ENCODE measurements around the gene ANAPC16. TPM values are rescaled to one million over a fixed set of nuclear protein-coding genes. Genes with fewer than 3 reads are reported as not detected.
"Not testable (repeated sequence)": the region's sequence is repeated elsewhere in the genome, so short reads cannot be mapped to it uniquely, and the experiment has no call there.

The ANAPC16 gene
- polyA plus RNA-seq, 1 experiment, result 67.0 TPM

DNA sequence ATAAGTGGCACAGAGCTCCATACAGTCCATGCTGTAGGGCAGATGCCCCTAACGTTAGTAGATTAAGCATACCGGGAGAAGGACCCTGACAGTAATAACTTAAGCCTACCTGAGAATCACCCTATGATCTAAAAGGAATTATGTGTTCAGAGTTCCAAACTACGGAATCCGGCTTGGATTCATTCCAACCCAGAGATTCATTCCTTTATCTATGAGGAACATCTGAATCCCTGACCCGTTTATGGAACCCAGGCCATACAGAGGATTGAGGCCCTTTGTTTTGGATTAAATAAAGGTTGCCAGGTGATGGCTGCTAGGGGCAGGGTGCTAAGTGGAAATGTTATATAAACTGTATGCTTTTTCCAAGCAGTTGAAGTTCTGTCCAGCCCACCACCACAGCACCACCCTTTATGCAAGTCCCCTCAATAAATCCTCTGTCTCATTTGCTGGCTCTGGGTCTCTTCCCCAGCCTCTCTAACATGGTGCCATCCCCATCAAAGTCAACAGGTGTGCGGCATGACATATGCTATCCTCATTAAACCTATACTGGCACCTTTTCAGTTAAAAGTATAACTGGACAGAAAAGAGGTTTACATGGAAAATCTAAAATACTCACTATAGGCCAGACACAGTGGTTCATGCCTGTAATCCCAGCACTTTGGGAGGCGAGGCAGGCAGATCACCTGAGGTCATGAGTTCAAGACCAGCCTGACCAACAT is 9.1 kb upstream of the ANAPC16 start:
- ChIA-PET POLR2A (no interaction called here), CTCF (interaction anchor here (1.0 kb wide), 1 partner anchor 16 kb away, joined by 3 read pairs; no protein-coding TSS in a partner anchor)
- Histone ChIP-seq H3K9me3 (ENCODE audit: control insufficient read depth, insufficient read depth, low read length) (no peaks in the 10 kb centered on the region), H3K4me3 (ENCODE audit: low read depth, low read length) (no peak overlapping the region), H3K27ac (ENCODE audit: low read depth, low read length) (no peak overlapping the region), H3K27me3 (ENCODE audit: control insufficient read depth, insufficient read depth, low read length) (no peaks in the 10 kb centered on the region)
- TF ChIP-seq, protein P1, sequence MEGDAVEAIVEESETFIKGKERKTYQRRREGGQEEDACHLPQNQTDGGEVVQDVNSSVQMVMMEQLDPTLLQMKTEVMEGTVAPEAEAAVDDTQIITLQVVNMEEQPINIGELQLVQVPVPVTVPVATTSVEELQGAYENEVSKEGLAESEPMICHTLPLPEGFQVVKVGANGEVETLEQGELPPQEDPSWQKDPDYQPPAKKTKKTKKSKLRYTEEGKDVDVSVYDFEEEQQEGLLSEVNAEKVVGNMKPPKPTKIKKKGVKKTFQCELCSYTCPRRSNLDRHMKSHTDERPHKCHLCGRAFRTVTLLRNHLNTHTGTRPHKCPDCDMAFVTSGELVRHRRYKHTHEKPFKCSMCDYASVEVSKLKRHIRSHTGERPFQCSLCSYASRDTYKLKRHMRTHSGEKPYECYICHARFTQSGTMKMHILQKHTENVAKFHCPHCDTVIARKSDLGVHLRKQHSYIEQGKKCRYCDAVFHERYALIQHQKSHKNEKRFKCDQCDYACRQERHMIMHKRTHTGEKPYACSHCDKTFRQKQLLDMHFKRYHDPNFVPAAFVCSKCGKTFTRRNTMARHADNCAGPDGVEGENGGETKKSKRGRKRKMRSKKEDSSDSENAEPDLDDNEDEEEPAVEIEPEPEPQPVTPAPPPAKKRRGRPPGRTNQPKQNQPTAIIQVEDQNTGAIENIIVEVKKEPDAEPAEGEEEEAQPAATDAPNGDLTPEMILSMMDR (IDR thresholded peaks at IDR 0.05; ENCODE audit: low read depth, low read length), result no peak
- no peak for DNase-seq (ENCODE audit: low read depth, low spot score)

DNA sequence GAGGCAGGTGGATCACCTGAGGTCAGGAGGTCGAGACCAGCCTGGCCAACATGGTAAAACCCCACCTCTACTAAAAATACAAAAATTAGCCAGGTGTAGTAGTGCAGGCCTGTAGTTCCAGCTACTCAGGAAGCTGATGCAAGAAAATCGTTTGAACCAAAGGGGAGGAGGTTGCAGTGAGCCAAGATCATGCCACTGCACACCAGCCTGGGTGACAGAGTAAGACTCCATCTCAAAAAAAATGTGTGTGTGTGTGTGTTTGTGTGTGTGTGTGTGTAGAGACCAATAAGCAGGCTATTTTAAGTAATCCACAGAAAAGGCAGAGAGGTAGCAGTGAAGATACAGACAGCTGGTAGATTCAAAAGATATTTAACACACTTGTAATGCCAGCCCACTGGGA is 7.3 kb upstream of the ANAPC16 start:
- H3K27ac ChIP-seq (ENCODE audit: low read depth, low read length); H3K4me3 ChIP-seq (ENCODE audit: low read depth, low read length); DNase-seq (ENCODE audit: low read depth, low spot score); H3K27me3 ChIP-seq (ENCODE audit: control insufficient read depth, insufficient read depth, low read length); H3K9me3 ChIP-seq (ENCODE audit: control insufficient read depth, insufficient read depth, low read length); CTCF ChIA-PET: not testable (repeated sequence)
- POLR2A ChIA-PET, result interaction anchor here (0.6 kb wide), 1 partner anchor 313 kb away, joined by 3 read pairs; no protein-coding TSS in a partner anchor

DNA sequence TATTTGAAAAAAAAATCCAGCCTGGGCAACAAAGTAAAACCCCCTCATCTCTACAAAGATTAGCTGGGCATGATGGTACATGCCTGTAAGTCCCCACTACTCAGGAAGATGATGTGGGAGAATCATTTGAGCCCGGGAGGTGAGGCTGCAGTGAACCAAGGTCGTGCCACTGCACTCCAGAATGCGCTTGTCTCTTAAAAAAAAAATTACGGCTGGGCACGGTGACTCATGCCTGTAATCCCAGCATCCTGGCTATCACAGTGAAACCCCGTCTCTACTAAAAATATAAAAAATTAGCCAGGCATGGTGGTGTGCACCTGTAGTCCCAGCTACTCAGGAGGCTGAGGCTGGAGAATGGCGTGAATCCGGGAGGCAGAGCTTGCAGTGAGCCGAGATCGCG is 4.4 kb upstream of the ANAPC16 start:
- H3K4me3 ChIP-seq (ENCODE audit: low read depth, low read length); H3K9me3 ChIP-seq (ENCODE audit: control insufficient read depth, insufficient read depth, low read length); POLR2A ChIA-PET; H3K27ac ChIP-seq (ENCODE audit: low read depth, low read length); DNase-seq (ENCODE audit: low read depth, low spot score); CTCF ChIA-PET; H3K27me3 ChIP-seq (ENCODE audit: control insufficient read depth, insufficient read depth, low read length): not testable (repeated sequence)

DNA sequence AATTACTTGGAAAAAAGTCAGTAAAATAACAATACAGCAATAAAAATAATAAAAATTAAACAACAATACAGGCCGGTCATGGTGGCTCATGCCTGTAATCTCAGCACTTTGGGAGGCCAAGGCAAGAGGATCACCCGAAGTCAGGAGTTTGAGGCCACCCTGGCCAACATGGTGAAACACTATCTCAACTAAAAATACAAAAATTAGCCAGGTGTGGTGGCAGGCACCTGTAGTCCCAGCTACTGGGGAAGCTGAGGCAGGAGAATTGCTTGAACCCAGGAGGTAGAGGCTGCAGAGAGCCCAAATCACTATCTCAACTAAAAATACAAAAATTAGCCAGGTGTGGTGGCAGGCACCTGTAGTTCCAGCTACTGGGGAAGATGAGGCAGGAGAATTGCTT is 4.0 kb upstream of the ANAPC16 start:
- POLR2A ChIA-PET; CTCF ChIA-PET; DNase-seq (ENCODE audit: low read depth, low spot score); H3K27ac ChIP-seq (ENCODE audit: low read depth, low read length); H3K4me3 ChIP-seq (ENCODE audit: low read depth, low read length); H3K9me3 ChIP-seq (ENCODE audit: control insufficient read depth, insufficient read depth, low read length); H3K27me3 ChIP-seq (ENCODE audit: control insufficient read depth, insufficient read depth, low read length): not testable (repeated sequence)

DNA sequence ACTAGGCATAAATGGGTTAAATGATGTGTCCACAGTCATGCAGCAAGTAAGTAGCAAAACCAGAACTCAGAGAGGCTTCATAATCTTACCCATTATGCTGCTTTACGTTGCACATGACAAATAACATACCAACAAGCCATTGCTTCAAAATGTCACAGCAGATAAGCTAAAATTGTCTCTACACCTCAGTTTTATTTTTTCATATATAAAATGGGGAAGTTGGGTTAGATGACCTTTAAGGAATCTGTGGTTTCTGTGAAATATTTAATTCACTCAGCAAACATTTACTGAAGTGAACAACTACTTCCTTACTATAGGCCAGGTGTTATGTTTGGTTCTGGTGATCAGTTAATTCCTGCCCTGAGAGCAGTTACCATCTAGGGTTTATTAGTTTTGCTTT is 2.5 kb downstream of the ANAPC16 start:
- H3K9me3 ChIP-seq (ENCODE audit: control insufficient read depth, insufficient read depth, low read length), result no peaks in the 10 kb centered on the region
- POLR2A ChIA-PET, result interaction anchor here (0.9 kb wide), 1 partner anchor 42 kb away, joined by 3 read pairs; no protein-coding TSS in a partner anchor
- DNase-seq (ENCODE audit: low read depth, low spot score), result no peak
- no peaks in the 10 kb centered on the region for H3K27me3 ChIP-seq (ENCODE audit: control insufficient read depth, insufficient read depth, low read length)
- TF ChIP-seq, protein P1 (IDR thresholded peaks at IDR 0.05; ENCODE audit: low read depth, low read length), result no peak
- no peak overlapping the region for H3K27ac ChIP-seq (ENCODE audit: low read depth, low read length)
- CTCF ChIA-PET, result interaction anchor here (0.6 to 1.6 kb wide), 3 partner anchors 170 to 322 kb away, joined by 3 to 6 read pairs (median 4); no protein-coding TSS in a partner anchor
- H3K4me3 ChIP-seq (ENCODE audit: low read depth, low read length), result no peak overlapping the region

DNA sequence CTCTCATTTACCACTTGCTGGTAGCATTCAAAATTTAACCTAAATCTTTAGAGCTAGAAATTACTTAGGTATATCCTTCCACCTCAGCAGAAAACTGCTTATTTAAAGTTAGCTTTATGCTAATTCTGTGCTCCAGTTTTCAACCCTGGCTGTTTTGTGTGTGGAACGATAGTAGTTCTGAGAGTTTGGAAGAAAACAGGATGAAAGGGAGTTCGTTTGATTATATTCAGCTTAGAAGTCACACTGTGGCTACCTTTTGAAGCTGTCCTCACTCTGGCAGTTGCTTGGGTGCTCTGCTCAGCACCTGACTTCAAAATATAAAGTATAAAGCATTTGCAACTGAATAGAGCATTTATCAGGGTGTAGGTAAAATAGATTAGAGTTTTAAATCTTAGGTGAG is 2.9 kb downstream of the ANAPC16 start:
- CTCF ChIA-PET, result interaction anchor here (0.6 to 1.6 kb wide), 4 partner anchors 121 to 322 kb away, joined by 3 to 6 read pairs (median 4); no protein-coding TSS in a partner anchor
- no peaks in the 10 kb centered on the region for H3K9me3 ChIP-seq (ENCODE audit: control insufficient read depth, insufficient read depth, low read length)
- POLR2A ChIA-PET, result interaction anchor here (0.9 kb wide), 1 partner anchor 42 kb away, joined by 3 read pairs; no protein-coding TSS in a partner anchor
- DNase-seq (ENCODE audit: low read depth, low spot score), result no peak
- no peaks in the 10 kb centered on the region for H3K27me3 ChIP-seq (ENCODE audit: control insufficient read depth, insufficient read depth, low read length)
- TF ChIP-seq, protein P1 (IDR thresholded peaks at IDR 0.05; ENCODE audit: low read depth, low read length), result no peak
- no peak overlapping the region for H3K4me3 ChIP-seq (ENCODE audit: low read depth, low read length)
- H3K27ac ChIP-seq (ENCODE audit: low read depth, low read length), result no peak overlapping the region
